ENCODE measurements around the gene POR. TPM values are rescaled to one million over a fixed set of nuclear protein-coding genes. Genes with fewer than 3 reads are reported as not detected.

POR gene
- total RNA-seq, 5 donors from 2014 or later (not counting 1 experiment from before 2014, with no cell fraction given): 41.1 to 83.3 (median 58.8) TPM

GRCh38 chr7:75928568-75928914 lies 13.6 kb downstream of the POR start:
- Mint-ChIP-seq H3K27ac (peak overlapping the region; percentile 53 to 84), H3K36me3 (peaks cover 10% of the 10 kb centered on the region), H3K27me3 (no peaks in the 10 kb centered on the region), H3K9me3 (no peaks in the 10 kb centered on the region), H3K4me1 (peaks cover 29 to 32% (median 29%) of the 10 kb centered on the region in 3 donors), H3K4me3 (peak overlapping the region in 2 of 3 donors; percentile 31 to 52)
- no peaks in the 10 kb centered on the region for H3K9me3 ChIP-seq
- DNase-seq: peak in 31 of 35 experiments; percentile 12 to 65 (median 36)
- ChIA-PET POLR2A (interaction anchor here in 1 of 2 donors (0.5 to 1.9 kb wide), 2 partner anchors 11 to 13 kb away, joined by 4 to 8 read pairs; no protein-coding TSS in a partner anchor), CTCF (no interaction called here)
- H3K4me1 ChIP-seq (ENCODE audit: control insufficient read depth in 1 of 2, extremely low read depth in 1 of 2, insufficient read depth in 2 of 2, low read length in 2 of 2): peaks cover 5 to 21% of the 10 kb centered on the region in 2 experiments
- H3K27me3 ChIP-seq (replicated peaks in 1 of 2; ENCODE audit: control insufficient read depth in 2 of 2, extremely low read depth in 1 of 2, insufficient read depth in 2 of 2, low read length in 1 of 2): no peaks in the 10 kb centered on the region
- H3K27ac ChIP-seq (ENCODE audit: low read length): no peak overlapping the region
- WGBS (ENCODE audit: insufficient coverage): no CpG with 5 or more reads among the region's 4 CpGs
- H3K36me3 ChIP-seq (ENCODE audit: control insufficient read depth in 2 of 2, extremely low read depth in 1 of 2, insufficient read depth in 1 of 2, low read length in 1 of 2): no peaks in the 10 kb centered on the region
- peak; percentile 82 to 97 (median 96) for ATAC-seq (replicated peaks in 1 of 4)
- peak overlapping the region in 1 of 2 donors; percentile 3 for H3K4me3 ChIP-seq (ENCODE audit: control insufficient read depth in 1 of 2, extremely low read depth in 1 of 2, low read length in 1 of 2)

DNA sequence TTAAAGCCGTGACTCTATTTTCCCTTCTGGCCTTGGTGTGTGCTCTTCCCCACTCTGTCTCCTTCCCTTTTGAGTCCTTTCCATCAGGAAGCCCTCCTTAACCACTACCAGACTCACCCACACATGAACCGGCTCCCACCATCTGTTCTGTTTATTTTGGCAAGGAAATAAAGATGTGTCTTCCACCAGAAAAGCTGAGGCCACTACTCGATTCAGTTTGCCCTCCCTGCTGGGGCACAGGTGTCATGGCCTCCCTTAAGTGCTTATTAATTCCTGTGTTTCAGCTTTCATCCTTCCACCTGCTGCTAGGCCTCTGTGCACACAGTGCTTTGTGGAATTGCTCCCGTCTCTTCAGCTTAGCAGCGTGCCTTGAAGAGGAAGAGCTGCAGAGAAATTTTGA lies 16.7 kb downstream of the POR start:
- H3K4me3 ChIP-seq (ENCODE audit: control insufficient read depth in 1 of 2, extremely low read depth in 1 of 2, low read length in 1 of 2): no peak overlapping the region
- peaks cover 22% of the 10 kb centered on the region for H3K36me3 Mint-ChIP-seq
- H3K9me3 Mint-ChIP-seq: peaks cover 0 to 9% (median 0%) of the 10 kb centered on the region in 3 donors
- no peaks in the 10 kb centered on the region for H3K36me3 ChIP-seq (ENCODE audit: control insufficient read depth in 2 of 2, extremely low read depth in 1 of 2, insufficient read depth in 1 of 2, low read length in 1 of 2)
- no peaks in the 10 kb centered on the region for H3K9me3 ChIP-seq
- H3K27me3 ChIP-seq (replicated peaks in 1 of 2; ENCODE audit: control insufficient read depth in 2 of 2, extremely low read depth in 1 of 2, insufficient read depth in 2 of 2, low read length in 1 of 2): no peaks in the 10 kb centered on the region
- H3K4me1 Mint-ChIP-seq: peaks cover 27 to 29% (median 29%) of the 10 kb centered on the region in 3 donors
- no peak for DNase-seq
- no peaks in the 10 kb centered on the region for H3K27me3 Mint-ChIP-seq
- no peak for ATAC-seq (replicated peaks in 1 of 4)
- POLR2A ChIA-PET: no interaction called here
- CTCF ChIA-PET: no interaction called here
- H3K27ac ChIP-seq (ENCODE audit: low read length): no peak overlapping the region
- H3K4me1 ChIP-seq (ENCODE audit: control insufficient read depth in 1 of 2, extremely low read depth in 1 of 2, insufficient read depth in 2 of 2, low read length in 2 of 2): peaks cover 5 to 21% of the 10 kb centered on the region in 2 experiments
- WGBS (ENCODE audit: insufficient coverage): 40% methylated on average over 1 of the region's 5 CpGs
- H3K27ac Mint-ChIP-seq: no peak overlapping the region
- H3K4me3 Mint-ChIP-seq: no peak overlapping the region

DNA sequence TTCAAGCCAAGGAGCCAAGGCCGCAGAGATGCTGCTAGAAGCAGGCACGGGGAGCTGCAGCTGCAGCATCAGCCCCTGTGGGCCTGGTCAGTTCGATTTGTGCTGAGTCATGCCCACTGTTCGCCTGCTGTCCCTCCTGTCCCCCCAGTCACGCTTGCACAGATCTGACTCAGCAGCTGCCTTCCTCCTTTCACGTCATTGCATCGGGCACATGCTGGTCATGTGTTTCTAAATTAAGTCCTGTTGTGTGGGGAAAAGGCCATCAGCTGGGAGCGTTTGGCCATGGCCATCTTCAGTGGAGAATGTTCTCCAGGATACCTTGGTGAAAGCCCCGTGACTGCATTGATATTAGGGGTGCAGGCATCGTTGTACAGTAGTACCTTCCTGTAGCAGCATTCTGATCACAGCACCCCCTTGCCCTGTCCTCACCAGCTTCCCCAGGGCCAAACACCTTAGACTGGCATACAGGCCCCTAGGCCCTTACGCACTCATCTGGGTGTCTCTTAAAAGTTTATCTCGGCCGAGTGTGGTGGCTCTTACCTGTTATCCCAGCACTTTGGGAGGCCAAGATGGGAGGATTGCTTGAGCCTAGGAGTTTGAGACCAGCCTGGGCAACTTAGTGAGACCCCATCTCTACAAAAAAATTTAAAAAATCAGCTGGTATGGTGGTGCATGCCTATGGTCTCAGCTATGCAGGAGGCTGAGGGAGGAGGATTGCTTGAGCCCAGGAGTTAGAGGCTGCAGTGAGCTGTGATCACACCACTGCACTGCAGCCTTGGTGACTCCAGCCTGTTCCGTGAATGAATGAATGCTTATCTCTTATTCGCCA lies 23.2 kb downstream of the POR start:
- Histone ChIP-seq H3K36me3 (ENCODE audit: control insufficient read depth in 2 of 2, extremely low read depth in 1 of 2, insufficient read depth in 1 of 2, low read length in 1 of 2) (no peaks in the 10 kb centered on the region), H3K27me3 (replicated peaks in 1 of 2; ENCODE audit: control insufficient read depth in 2 of 2, extremely low read depth in 1 of 2, insufficient read depth in 2 of 2, low read length in 1 of 2) (no peaks in the 10 kb centered on the region), H3K27ac (ENCODE audit: low read length) (no peak overlapping the region), H3K9me3 (no peaks in the 10 kb centered on the region), H3K4me3 (ENCODE audit: control insufficient read depth in 1 of 2, extremely low read depth in 1 of 2, low read length in 1 of 2) (no peak overlapping the region), H3K4me1 (ENCODE audit: control insufficient read depth in 1 of 2, extremely low read depth in 1 of 2, insufficient read depth in 2 of 2, low read length in 2 of 2) (no peaks in the 10 kb centered on the region)
- Mint-ChIP-seq H3K27me3 (no peaks in the 10 kb centered on the region), H3K27ac (no peak overlapping the region), H3K36me3 (peaks cover 30% of the 10 kb centered on the region), H3K4me1 (peaks cover 0 to 7% (median 3%) of the 10 kb centered on the region in 3 donors), H3K4me3 (no peak overlapping the region), H3K9me3 (peaks cover 0 to 9% (median 0%) of the 10 kb centered on the region in 3 donors)
- POLR2A ChIA-PET: interaction anchor here in 1 of 2 donors (0.6 to 0.8 kb wide), 2 partner anchors 16 to 70 kb away, joined by 4 to 5 read pairs; no protein-coding TSS in a partner anchor
- DNase-seq (no peak), ATAC-seq (replicated peaks in 1 of 4) (no peak)
- CTCF ChIA-PET: interaction anchor here in 1 of 2 donors (0.7 kb wide), 1 partner anchor 20 kb away, joined by 4 read pairs; no protein-coding TSS in a partner anchor
- WGBS (ENCODE audit: insufficient coverage): 93% methylated on average over 9 of the region's 15 CpGs

GRCh38 chr7:75938921-75939320 lies 24.0 kb downstream of the POR start:
- Mint-ChIP-seq H3K4me1 (peaks cover 0 to 6% (median under 1%) of the 10 kb centered on the region in 3 donors), H3K27me3 (no peaks in the 10 kb centered on the region), H3K36me3 (peaks cover 30% of the 10 kb centered on the region), H3K4me3 (no peak overlapping the region), H3K9me3 (peaks cover 0 to 6% (median 0%) of the 10 kb centered on the region in 3 donors), H3K27ac (no peak overlapping the region)
- Histone ChIP-seq H3K36me3 (ENCODE audit: control insufficient read depth in 2 of 2, extremely low read depth in 1 of 2, insufficient read depth in 1 of 2, low read length in 1 of 2) (no peaks in the 10 kb centered on the region), H3K27me3 (replicated peaks in 1 of 2; ENCODE audit: control insufficient read depth in 2 of 2, extremely low read depth in 1 of 2, insufficient read depth in 2 of 2, low read length in 1 of 2) (no peaks in the 10 kb centered on the region), H3K4me1 (ENCODE audit: control insufficient read depth in 1 of 2, extremely low read depth in 1 of 2, insufficient read depth in 2 of 2, low read length in 2 of 2) (no peaks in the 10 kb centered on the region), H3K27ac (ENCODE audit: low read length) (no peak overlapping the region), H3K9me3 (no peaks in the 10 kb centered on the region), H3K4me3 (ENCODE audit: control insufficient read depth in 1 of 2, extremely low read depth in 1 of 2, low read length in 1 of 2) (no peak overlapping the region)
- no peak for ATAC-seq (replicated peaks in 1 of 4)
- POLR2A ChIA-PET: interaction anchor here in 1 of 2 donors (0.6 kb wide), 1 partner anchor 69 kb away, joined by 4 read pairs; no protein-coding TSS in a partner anchor
- CTCF ChIA-PET: no interaction called here
- 95% methylated on average over 6 of the region's 6 CpGs for WGBS (ENCODE audit: insufficient coverage)
- no peak for DNase-seq

- ATAC-seq (replicated peaks in 1 of 4) (no peak), DNase-seq (no peak)
- WGBS (ENCODE audit: insufficient coverage): 100% methylated on average over 2 of the region's 6 CpGs
- H3K9me3 ChIP-seq: no peaks in the 10 kb centered on the region
- ChIA-PET CTCF (no interaction called here), POLR2A (no interaction called here)
- no peaks in the 10 kb centered on the region for H3K27me3 ChIP-seq (replicated peaks in 1 of 2; ENCODE audit: control insufficient read depth in 2 of 2, extremely low read depth in 1 of 2, insufficient read depth in 2 of 2, low read length in 1 of 2)
- Mint-ChIP-seq H3K36me3 (peaks cover 21% of the 10 kb centered on the region), H3K4me1 (peaks cover 8 to 16% (median 15%) of the 10 kb centered on the region in 3 donors), H3K9me3 (no peaks in the 10 kb centered on the region), H3K27me3 (no peaks in the 10 kb centered on the region), H3K27ac (no peak overlapping the region), H3K4me3 (no peak overlapping the region)
- no peak overlapping the region for H3K4me3 ChIP-seq (ENCODE audit: control insufficient read depth in 1 of 2, extremely low read depth in 1 of 2, low read length in 1 of 2)
- H3K27ac ChIP-seq (ENCODE audit: low read length): no peak overlapping the region
- no peaks in the 10 kb centered on the region for H3K4me1 ChIP-seq (ENCODE audit: control insufficient read depth in 1 of 2, extremely low read depth in 1 of 2, insufficient read depth in 2 of 2, low read length in 2 of 2)
- peaks cover 2 to 4% of the 10 kb centered on the region in 2 donors for H3K36me3 ChIP-seq (ENCODE audit: control insufficient read depth in 2 of 2, extremely low read depth in 1 of 2, insufficient read depth in 1 of 2, low read length in 1 of 2)
These were observed 28.9 kb downstream of the POR start for GRCh38 chr7:75943864-75944263.

- H3K4me3 ChIP-seq (ENCODE audit: control insufficient read depth in 1 of 2, extremely low read depth in 1 of 2, low read length in 1 of 2): no peak overlapping the region
- H3K9me3 ChIP-seq: no peaks in the 10 kb centered on the region
- H3K27ac ChIP-seq (ENCODE audit: low read length): no peak overlapping the region
- no peaks in the 10 kb centered on the region for H3K4me1 ChIP-seq (ENCODE audit: control insufficient read depth in 1 of 2, extremely low read depth in 1 of 2, insufficient read depth in 2 of 2, low read length in 2 of 2)
- ChIA-PET POLR2A (no interaction called here), CTCF (no interaction called here)
- no CpG with 5 or more reads among the region's 1 CpG for WGBS (ENCODE audit: insufficient coverage)
- H3K27me3 ChIP-seq (replicated peaks in 1 of 2; ENCODE audit: control insufficient read depth in 2 of 2, extremely low read depth in 1 of 2, insufficient read depth in 2 of 2, low read length in 1 of 2): no peaks in the 10 kb centered on the region
- no peak overlapping the region for H3K27ac Mint-ChIP-seq
- peaks cover 19% of the 10 kb centered on the region for H3K36me3 Mint-ChIP-seq
- ATAC-seq (replicated peaks in 1 of 4) (no peak), DNase-seq (no peak)
- no peak overlapping the region for H3K4me3 Mint-ChIP-seq
- no peaks in the 10 kb centered on the region for H3K9me3 Mint-ChIP-seq
- H3K4me1 Mint-ChIP-seq: peaks cover 8 to 17% (median 15%) of the 10 kb centered on the region in 3 donors
- peaks cover 2 to 4% of the 10 kb centered on the region in 2 donors for H3K36me3 ChIP-seq (ENCODE audit: control insufficient read depth in 2 of 2, extremely low read depth in 1 of 2, insufficient read depth in 1 of 2, low read length in 1 of 2)
- no peaks in the 10 kb centered on the region for H3K27me3 Mint-ChIP-seq
These were observed 29.6 kb downstream of the POR start for GRCh38 chr7:75944507-75944906.

Data from T-cell (primary cell).